ENCODE results near the gene CMTM2.

DNA sequence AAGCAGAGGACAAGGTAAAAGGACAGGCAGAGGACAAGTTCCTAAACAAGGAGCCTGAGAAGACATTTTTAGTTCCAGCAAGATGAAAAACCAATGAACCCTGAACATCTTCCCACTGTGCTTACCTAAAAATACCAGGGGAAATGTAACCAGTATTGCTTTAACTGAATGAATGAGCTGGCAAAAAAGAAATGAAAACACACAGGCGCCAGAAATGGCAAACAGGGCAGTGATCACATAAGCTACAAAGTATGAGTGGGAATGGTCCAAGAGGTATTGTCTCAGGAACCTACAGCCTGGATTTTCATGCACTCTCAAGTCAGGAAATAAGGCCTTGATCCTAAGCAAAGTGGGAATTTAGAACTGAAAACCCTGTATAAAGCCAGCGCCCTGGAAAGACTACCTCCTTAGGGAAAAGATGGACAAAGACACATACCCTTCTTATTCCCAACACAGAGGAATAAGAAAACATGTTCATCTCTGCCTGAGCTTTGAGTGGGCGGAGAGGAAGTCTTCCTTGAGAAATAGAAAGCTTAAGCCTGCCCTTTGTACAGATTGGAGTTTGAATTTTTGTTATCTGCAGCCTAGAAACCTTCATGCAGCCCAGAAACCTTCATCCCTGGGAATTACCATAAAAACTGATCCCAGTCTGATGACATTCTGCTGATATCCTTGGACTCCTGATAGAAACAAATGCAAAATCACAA lies 2.1 kb downstream of the CMTM2 start:
- TF ChIP-seq, protein P1, sequence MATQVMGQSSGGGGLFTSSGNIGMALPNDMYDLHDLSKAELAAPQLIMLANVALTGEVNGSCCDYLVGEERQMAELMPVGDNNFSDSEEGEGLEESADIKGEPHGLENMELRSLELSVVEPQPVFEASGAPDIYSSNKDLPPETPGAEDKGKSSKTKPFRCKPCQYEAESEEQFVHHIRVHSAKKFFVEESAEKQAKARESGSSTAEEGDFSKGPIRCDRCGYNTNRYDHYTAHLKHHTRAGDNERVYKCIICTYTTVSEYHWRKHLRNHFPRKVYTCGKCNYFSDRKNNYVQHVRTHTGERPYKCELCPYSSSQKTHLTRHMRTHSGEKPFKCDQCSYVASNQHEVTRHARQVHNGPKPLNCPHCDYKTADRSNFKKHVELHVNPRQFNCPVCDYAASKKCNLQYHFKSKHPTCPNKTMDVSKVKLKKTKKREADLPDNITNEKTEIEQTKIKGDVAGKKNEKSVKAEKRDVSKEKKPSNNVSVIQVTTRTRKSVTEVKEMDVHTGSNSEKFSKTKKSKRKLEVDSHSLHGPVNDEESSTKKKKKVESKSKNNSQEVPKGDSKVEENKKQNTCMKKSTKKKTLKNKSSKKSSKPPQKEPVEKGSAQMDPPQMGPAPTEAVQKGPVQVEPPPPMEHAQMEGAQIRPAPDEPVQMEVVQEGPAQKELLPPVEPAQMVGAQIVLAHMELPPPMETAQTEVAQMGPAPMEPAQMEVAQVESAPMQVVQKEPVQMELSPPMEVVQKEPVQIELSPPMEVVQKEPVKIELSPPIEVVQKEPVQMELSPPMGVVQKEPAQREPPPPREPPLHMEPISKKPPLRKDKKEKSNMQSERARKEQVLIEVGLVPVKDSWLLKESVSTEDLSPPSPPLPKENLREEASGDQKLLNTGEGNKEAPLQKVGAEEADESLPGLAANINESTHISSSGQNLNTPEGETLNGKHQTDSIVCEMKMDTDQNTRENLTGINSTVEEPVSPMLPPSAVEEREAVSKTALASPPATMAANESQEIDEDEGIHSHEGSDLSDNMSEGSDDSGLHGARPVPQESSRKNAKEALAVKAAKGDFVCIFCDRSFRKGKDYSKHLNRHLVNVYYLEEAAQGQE (IDR thresholded peaks at IDR 0.05; ENCODE audit: insufficient read depth in 1 of 2, low read depth in 2 of 2, low read length in 1 of 2) = no peak
- TF ChIP-seq, protein P2, sequence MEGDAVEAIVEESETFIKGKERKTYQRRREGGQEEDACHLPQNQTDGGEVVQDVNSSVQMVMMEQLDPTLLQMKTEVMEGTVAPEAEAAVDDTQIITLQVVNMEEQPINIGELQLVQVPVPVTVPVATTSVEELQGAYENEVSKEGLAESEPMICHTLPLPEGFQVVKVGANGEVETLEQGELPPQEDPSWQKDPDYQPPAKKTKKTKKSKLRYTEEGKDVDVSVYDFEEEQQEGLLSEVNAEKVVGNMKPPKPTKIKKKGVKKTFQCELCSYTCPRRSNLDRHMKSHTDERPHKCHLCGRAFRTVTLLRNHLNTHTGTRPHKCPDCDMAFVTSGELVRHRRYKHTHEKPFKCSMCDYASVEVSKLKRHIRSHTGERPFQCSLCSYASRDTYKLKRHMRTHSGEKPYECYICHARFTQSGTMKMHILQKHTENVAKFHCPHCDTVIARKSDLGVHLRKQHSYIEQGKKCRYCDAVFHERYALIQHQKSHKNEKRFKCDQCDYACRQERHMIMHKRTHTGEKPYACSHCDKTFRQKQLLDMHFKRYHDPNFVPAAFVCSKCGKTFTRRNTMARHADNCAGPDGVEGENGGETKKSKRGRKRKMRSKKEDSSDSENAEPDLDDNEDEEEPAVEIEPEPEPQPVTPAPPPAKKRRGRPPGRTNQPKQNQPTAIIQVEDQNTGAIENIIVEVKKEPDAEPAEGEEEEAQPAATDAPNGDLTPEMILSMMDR (IDR thresholded peaks at IDR 0.05) = no peak
- no peak for TF ChIP-seq SIN3A (IDR thresholded peaks at IDR 0.05; ENCODE audit: borderline replicate concordance, insufficient read depth, low read depth, low read length)

Data from Panc1 (cell line).